ENCODE results near the gene D2HGDH. TPM values are rescaled to one million over a fixed set of nuclear protein-coding genes. Genes with fewer than 3 reads are reported as not detected.
"Not testable (repeated sequence)": the region's sequence is repeated elsewhere in the genome, so short reads cannot be mapped to it uniquely, and the experiment has no call there.

The D2HGDH gene
- total and polyA plus RNA-seq, 3 donors from 2014 or later, result 15.6 to 37.7 (median 36.1) TPM

DNA sequence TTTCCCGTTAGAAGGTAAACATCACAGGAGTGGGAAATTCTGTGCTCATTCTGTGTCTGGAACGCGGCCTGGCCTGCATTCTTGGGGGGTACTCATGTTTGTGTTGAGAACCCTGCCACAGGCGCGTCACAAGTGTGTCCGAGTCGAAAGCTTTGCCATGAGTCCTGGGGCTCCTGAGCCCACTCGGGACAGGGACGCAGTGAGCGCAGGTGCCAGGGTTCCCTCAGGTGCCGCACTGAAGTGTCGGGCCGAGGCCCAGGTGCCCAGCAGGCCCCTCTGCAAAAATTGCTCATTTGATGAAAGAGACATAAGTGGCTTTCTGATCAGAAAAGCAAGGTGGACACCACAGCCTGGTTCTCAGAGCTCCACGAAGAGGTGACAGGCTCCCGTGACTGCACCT lies 4.7 kb downstream of the D2HGDH start:
- no peak overlapping the region for H3K4me3 ChIP-seq
- no peak for TF ChIP-seq CTCF (IDR thresholded peaks at IDR 0.05)
- no peak for TF ChIP-seq POLR2A (IDR thresholded peaks at IDR 0.05)
- H3K4me1 ChIP-seq, result peaks cover 5% of the 10 kb centered on the region
- DNase-seq, result no peak
- no peaks in the 10 kb centered on the region for H3K9me3 ChIP-seq
- WGBS, 2 donors, result 91 to 95% methylated on average over 7 to 15 of the region's 15 CpGs
- H3K27me3 ChIP-seq, result no peaks in the 10 kb centered on the region
- intact Hi-C loops (cut with DNase I; ENCODE audit: low total_unique reads), result no loop called here
- H3K27ac ChIP-seq, result no peak overlapping the region
- H3K36me3 ChIP-seq (ENCODE audit: low read depth, missing control alignments), result no peaks in the 10 kb centered on the region

DNA sequence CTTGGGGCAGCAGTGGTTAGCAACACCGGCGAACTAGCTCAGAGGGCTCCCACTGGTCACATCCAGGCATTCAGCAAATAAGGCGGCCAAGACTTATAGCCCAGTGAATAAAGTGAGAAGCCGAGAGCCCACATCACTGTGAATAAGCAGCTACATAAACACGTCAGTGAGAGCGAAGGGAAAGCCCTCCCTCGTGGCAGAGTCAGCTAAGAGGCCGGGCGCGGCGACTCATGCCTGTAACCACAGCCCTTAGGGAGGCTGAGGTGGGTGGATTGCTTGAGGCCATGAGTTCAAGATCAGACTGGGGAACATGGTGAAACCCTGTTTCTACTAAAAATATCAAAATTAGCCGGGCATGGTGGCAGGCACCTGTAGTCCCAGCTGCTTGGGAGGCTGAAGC lies 5.2 kb downstream of the D2HGDH start:
- peaks cover 5% of the 10 kb centered on the region for H3K4me1 ChIP-seq
- no peaks in the 10 kb centered on the region for H3K9me3 ChIP-seq
- no peaks in the 10 kb centered on the region for H3K36me3 ChIP-seq (ENCODE audit: low read depth, missing control alignments)
- 90 to 92% methylated on average over 12 of the region's 12 CpGs for WGBS, 2 donors
- no peak overlapping the region for H3K4me3 ChIP-seq
- H3K27me3 ChIP-seq, result no peaks in the 10 kb centered on the region
- intact Hi-C loops (cut with DNase I; ENCODE audit: low total_unique reads), result no loop called here
- no peak overlapping the region for H3K27ac ChIP-seq
- DNase-seq, result no peak
- no peak for TF ChIP-seq POLR2A (IDR thresholded peaks at IDR 0.05)
- no peak for TF ChIP-seq CTCF (IDR thresholded peaks at IDR 0.05)

DNA sequence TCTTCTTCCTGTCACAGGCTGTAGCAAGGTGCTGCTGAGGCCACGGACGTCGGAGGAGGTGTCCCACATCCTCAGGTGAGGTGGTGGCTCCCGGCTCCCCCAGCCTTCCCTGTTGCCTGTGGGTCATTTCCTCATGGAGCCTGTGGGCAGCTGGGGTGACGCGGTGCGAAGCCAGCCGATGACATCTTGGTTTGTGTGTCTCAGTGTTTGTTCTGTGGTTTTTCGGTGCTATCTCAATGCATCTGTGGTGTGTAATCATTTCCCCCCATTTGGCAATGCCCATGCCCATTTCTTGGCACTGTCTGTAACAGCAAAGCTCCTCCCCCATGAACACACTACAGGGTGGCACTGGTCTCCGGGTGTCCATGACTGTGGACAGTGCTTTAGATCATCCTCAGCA lies 6.6 kb downstream of the D2HGDH start:
- TF ChIP-seq CTCF (IDR thresholded peaks at IDR 0.05) (no peak), POLR2A (IDR thresholded peaks at IDR 0.05) (no peak)
- no peaks in the 10 kb centered on the region for H3K36me3 ChIP-seq (ENCODE audit: low read depth, missing control alignments)
- H3K4me3 ChIP-seq, result no peak overlapping the region
- H3K27me3 ChIP-seq, result no peaks in the 10 kb centered on the region
- intact Hi-C loops (cut with DNase I; ENCODE audit: low total_unique reads), result no loop called here
- H3K4me1 ChIP-seq, result peaks cover under 1% of the 10 kb centered on the region
- no peak for DNase-seq
- H3K27ac ChIP-seq, result no peak overlapping the region
- H3K9me3 ChIP-seq, result no peaks in the 10 kb centered on the region
- 79 to 92% methylated on average over 10 of the region's 10 CpGs for WGBS, 2 donors

DNA sequence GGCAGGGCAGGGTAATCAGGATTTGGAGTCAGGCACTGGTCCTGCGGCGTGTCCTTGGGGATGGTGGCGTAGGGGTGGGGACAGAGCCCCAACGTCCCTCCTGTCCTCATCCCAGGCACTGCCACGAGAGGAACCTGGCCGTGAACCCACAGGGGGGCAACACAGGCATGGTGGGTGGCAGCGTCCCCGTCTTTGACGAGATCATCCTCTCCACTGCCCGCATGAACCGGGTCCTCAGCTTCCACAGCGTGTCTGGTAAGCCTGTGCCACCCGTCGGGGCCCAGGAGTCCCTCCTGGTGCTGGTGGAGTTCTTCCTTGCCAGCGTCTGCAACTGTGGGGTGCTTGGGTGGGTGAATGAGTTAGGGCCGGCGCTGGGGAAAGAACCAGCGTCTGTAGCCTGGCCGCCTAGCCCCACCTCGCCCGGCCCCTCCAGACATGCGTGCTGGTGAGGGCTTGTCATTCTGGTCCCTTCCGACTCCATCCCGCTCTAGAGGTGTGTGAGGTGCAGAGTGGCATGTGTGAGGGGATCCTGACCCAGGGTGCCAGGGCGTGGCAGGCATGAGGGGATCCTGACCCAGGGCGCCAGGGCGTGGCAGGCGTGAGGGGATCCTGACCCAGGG lies 8.0 kb downstream of the D2HGDH start:
- WGBS, 2 donors, result 91 to 100% methylated on average over 2 to 28 of the region's 28 CpGs
- intact Hi-C loops (cut with DNase I; ENCODE audit: low total_unique reads), result no loop called here
- no peaks in the 10 kb centered on the region for H3K36me3 ChIP-seq (ENCODE audit: low read depth, missing control alignments)
- H3K4me3 ChIP-seq, result no peak overlapping the region
- H3K4me1 ChIP-seq, result no peaks in the 10 kb centered on the region
- no peaks in the 10 kb centered on the region for H3K27me3 ChIP-seq
- TF ChIP-seq POLR2A (IDR thresholded peaks at IDR 0.05) (no peak), CTCF (IDR thresholded peaks at IDR 0.05) (no peak)
- DNase-seq, result no peak
- no peak overlapping the region for H3K27ac ChIP-seq
- H3K9me3 ChIP-seq, result no peaks in the 10 kb centered on the region

DNA sequence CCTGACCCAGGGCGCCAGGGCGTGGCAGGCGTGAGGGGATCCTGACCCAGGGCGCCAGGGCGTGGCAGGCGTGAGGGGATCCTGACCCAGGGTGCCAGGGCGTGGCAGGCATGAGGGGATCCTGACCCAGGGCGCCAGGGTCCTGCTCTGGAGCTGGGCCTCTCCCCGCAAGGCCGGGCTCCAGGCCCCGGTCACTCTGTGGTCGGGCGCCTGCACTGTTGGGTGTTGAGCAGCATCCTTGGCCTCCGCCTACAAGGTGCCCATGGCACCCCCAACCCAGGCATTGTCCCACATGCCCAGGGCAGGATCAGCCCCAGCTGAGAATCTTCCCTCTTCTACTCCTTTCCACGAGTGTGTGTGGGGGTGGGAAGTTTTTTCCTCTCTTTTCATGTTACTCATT lies 8.6 kb downstream of the D2HGDH start:
- H3K4me3 ChIP-seq; H3K9me3 ChIP-seq; intact Hi-C loops (cut with DNase I; ENCODE audit: low total_unique reads); H3K27ac ChIP-seq; H3K36me3 ChIP-seq (ENCODE audit: low read depth, missing control alignments); H3K27me3 ChIP-seq; DNase-seq; H3K4me1 ChIP-seq: not testable (repeated sequence)
- WGBS, 2 donors, result 96 to 97% methylated on average over 7 to 9 of the region's 15 CpGs

Data from testis (tissue), 3 donors.